Stimulated activated memory B cell treated with anti-CD40 and anti-IgM and Interleukin-4, amounts not matched to agents 10 μg/mL and 1 μg/mL and 100 μg/mL, for 72 hours (primary cell): ENCODE data around the gene COL18A1.

Experiments
- ATAC-seq: fragments of 150-1000 bp; cut with Tn5 transposase; 2 replicates; pipeline ENCODE4 v1.10.0; 2021
- H3K27ac Mint-ChIP-seq: one replicate; pipeline ENCODE4 v1.8.0; 2022; ENCODE audit warnings: mild to moderate bottlenecking, mixed read lengths
- H3K27me3 Mint-ChIP-seq: one replicate; pipeline ENCODE4 v1.8.0; 2022; ENCODE audit warnings: mixed read lengths
- H3K36me3 Mint-ChIP-seq: one replicate; pipeline ENCODE4 v1.8.0; 2022; ENCODE audit warnings: mixed read lengths
- H3K4me1 Mint-ChIP-seq: one replicate; pipeline ENCODE4 v1.8.0; 2022; ENCODE audit warnings: mixed read lengths
- H3K4me3 Mint-ChIP-seq: one replicate; pipeline ENCODE4 v1.8.0; 2022; ENCODE audit warnings: mild to moderate bottlenecking, moderate library complexity, mixed read lengths
- H3K9me3 Mint-ChIP-seq: one replicate; pipeline ENCODE4 v1.8.0; 2022; ENCODE audit warnings: mixed read lengths

COL18A1 gene

DNA sequence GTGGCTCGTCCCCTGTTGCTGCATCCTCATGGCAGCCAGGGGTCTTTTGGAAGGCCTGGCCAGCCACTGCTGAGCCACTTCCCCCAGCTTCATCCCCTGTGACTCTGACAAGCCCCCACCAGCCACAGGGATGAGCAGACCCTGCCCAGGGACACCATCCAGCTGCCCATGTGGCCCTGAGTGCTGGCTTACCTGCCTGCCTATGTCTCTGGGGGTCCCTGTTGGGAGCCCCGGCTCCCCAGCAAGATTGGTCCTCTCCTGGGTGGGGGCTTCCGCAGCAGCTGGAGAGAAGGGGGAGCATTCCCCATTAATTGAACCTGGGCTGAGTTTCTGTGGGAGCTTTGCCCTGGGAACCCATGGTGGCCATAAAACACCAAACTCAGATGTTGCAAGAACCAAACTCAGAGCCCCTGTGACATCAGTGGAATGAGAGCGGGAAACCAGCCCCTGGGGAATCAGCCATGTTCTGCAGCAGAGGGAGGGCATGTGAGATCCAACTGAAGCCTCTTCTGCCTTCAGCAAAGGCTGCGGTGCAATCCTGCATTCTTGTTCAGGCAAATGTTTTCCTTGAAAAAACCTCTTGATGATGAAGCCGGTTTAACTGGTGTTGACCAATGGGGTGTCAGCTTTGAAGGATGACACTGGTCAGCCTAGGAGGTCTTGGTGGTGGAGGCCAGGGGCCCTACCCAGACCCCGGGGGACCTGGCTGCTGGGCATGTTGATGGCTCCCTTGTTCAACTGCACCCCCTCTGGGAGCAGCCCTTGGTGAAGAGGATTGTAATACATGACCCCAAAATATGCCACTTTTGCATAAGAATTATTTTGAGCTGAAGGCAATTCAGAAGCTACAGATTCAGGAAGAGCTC is 28.3 kb upstream of the COL18A1 start:
- H3K4me1 Mint-ChIP-seq, result no peaks in the 10 kb centered on the region
- H3K9me3 Mint-ChIP-seq, result peaks cover 7% of the 10 kb centered on the region
- ATAC-seq, result no peak
- no peak overlapping the region for H3K27ac Mint-ChIP-seq
- no peaks in the 10 kb centered on the region for H3K36me3 Mint-ChIP-seq
- no peak overlapping the region for H3K4me3 Mint-ChIP-seq
- peaks cover 44% of the 10 kb centered on the region for H3K27me3 Mint-ChIP-seq

DNA sequence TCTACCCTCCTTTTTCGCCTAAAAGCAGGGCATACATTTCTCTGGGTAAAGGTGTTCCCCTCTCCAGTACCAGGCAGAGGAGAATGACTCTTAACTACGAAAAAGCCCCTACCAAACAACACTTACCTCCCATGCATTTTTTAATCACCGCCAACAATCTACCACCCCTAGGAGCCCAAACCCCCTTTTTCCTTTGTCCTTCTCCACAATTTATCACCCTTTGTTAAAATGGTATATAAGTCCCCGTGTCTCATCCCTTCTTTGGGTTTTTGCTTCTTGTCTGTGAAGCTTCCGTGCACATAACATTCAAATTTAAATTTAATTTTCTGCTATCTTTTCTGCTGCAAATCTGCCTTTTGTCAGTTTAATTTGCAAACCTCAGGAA is 27.6 kb upstream of the COL18A1 start:
- Mint-ChIP-seq H3K27ac (no peak overlapping the region), H3K36me3 (no peaks in the 10 kb centered on the region), H3K27me3 (peaks cover 42% of the 10 kb centered on the region), H3K4me3 (no peak overlapping the region), H3K4me1 (no peaks in the 10 kb centered on the region), H3K9me3 (peaks cover 7% of the 10 kb centered on the region)
- ATAC-seq, result no peak

DNA sequence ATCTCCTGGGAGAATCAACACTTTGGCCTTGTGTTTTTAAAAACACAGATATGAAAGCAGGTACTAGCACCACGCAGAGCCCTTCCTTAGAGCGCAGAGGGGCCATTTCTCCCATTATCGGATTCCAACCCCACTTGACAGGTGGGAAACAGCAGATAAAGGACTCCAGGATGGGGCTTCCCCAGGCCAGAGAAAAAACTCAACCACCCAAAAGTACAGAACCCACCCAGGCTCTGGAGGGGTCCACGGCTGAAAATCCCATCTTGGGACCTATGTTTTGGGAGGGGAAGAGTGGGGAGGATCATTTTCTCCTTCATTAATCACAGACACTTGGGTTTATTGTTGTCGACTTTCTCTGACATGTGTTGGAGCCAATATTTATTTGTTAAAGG is 27.1 kb upstream of the COL18A1 start:
- no peak for ATAC-seq
- peaks cover 7% of the 10 kb centered on the region for H3K9me3 Mint-ChIP-seq
- peaks cover 46% of the 10 kb centered on the region for H3K27me3 Mint-ChIP-seq
- no peaks in the 10 kb centered on the region for H3K4me1 Mint-ChIP-seq
- H3K4me3 Mint-ChIP-seq, result no peak overlapping the region
- H3K36me3 Mint-ChIP-seq, result no peaks in the 10 kb centered on the region
- no peak overlapping the region for H3K27ac Mint-ChIP-seq

DNA sequence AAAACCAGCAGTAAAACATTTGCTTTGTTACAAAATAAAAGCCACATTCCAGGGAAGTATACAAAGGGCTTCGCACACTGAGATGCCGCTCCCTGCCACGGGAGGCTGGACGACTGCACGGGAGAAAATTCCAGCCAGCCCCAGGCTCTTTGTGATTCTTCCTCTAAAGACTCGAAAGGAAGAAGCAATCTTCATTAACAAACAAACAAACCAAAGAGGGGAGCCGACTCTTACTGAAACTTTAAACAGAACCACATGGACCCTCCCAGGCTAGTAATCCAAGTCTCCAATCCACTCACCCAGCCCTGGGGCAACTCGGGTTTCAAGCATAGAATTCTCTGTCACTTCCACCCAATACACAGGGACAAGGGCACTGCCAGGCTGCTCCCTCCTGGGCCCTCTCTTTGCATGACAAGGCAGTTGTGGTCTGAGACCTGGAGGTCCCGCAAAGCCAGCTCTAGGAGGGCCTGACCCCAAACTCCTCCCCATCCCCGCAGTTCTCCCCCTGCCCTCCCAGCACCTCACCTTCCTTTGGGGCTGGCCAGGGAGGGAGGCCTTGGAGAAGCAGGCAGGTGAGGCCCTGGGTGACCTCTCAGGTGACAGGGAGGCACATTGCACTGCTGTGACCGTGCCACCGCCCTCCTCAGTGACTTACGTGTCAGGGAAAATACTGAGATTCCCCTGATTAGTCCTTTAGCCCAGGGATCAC is 26.6 kb upstream of the COL18A1 start:
- Mint-ChIP-seq H3K9me3 (peaks cover 7% of the 10 kb centered on the region), H3K4me1 (no peaks in the 10 kb centered on the region), H3K27me3 (peaks cover 45% of the 10 kb centered on the region), H3K36me3 (no peaks in the 10 kb centered on the region), H3K27ac (no peak overlapping the region), H3K4me3 (no peak overlapping the region)
- no peak for ATAC-seq

- Mint-ChIP-seq H3K27ac (no peak overlapping the region), H3K4me1 (no peaks in the 10 kb centered on the region), H3K27me3 (peaks cover 42% of the 10 kb centered on the region), H3K9me3 (peaks cover 7% of the 10 kb centered on the region), H3K4me3 (no peak overlapping the region), H3K36me3 (no peaks in the 10 kb centered on the region)
- ATAC-seq, result no peak
Measured at GRCh38 chr21:45379171-45379900, 25.6 kb upstream of the COL18A1 start.

DNA sequence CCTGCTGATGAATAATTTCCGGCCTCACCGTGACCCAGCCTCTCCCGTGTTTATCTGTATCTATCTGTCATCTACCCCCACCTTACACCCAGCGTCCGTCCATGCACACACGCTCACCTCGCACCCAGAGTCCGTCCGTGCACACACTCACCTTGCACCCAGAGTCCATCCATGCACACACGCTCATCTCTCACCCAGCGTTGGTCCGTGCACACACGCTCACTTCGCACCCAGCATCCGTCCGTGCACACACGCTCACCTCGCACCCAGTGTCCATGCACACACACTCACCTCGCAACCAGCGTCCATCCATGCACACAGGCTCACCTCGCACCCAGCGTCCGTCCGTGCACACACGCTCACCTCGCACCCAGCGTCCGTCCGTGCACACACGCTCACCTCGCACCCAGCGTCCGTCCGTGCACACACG is 25.0 kb upstream of the COL18A1 start:
- Mint-ChIP-seq H3K27me3 (peaks cover 44% of the 10 kb centered on the region), H3K4me1 (no peaks in the 10 kb centered on the region)

DNA sequence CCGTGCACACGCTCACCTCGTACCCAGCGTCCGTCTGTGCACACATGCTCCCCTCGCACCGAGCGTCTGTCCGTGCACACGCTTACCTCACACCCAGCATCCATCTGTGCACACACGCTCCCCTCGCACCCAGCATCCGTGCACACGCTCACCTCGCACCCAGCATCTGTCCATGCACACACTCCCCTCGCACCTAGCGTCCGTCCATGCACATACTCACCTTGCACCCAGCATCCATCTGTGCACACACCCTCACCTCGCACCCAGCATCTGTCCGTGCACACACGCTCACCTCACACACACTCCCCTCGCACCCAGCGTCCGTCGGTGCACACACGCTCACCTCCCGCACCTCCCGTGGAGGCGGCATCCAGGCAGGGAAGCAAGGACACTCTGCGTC is 24.4 kb upstream of the COL18A1 start:
- Mint-ChIP-seq H3K27ac (no peak overlapping the region), H3K27me3 (peaks cover 51% of the 10 kb centered on the region), H3K4me3 (no peak overlapping the region), H3K9me3 (peaks cover 7% of the 10 kb centered on the region), H3K36me3 (no peaks in the 10 kb centered on the region), H3K4me1 (no peaks in the 10 kb centered on the region)
- no peak for ATAC-seq

More for the DNA sequence above, 25.0 kb upstream of the COL18A1 start:
- Mint-ChIP-seq H3K36me3 (no peaks in the 10 kb centered on the region), H3K4me3 (no peak overlapping the region), H3K9me3 (peaks cover 7% of the 10 kb centered on the region), H3K27ac (no peak overlapping the region)
- no peak for ATAC-seq

GRCh38 chr21:45381036-45381787 is 23.8 kb upstream of the COL18A1 start:
- ATAC-seq, result no peak

DNA sequence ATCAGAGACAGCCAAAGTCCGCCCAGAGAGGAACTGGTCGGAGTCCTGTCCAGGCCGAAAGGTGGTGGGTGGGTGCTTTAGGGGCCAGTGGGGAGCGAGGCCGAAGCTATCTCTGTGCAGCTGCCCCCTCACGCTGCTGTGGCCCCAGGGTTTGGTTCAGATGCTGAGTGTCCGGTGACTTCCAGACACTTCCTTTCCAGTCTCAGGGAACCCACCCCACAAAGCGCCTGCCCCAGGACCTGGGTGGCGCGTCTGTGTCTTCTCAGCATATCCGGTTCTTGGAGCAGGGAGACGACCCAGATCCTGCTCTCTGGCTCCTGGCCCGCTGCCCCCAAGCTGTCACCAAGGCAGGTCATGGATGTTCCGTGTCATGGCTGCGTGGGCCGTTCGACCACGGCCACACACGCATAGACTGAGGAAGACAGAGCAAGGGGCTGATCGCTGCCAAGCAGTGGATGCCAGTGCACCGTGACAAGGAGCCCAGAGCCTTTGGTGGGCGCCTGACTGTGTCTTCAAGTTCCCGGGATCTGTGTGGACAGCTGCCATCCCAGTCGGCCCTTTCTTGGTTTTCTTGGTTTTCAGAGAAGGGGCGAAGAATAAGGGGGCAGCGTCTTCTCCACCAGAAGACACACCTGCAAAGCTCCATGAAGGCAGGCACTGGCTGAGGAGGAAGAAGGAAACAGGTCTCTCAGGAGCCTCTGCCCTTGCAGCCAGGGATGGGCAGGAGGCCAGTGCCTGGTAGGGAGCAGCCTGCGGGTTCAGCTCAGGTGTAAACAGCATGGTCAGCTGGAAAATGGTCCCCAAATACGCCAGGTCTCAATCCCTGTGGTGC is 22.9 kb upstream of the COL18A1 start:
- Mint-ChIP-seq H3K4me1 (no peaks in the 10 kb centered on the region), H3K27me3 (peaks cover 52% of the 10 kb centered on the region), H3K4me3 (no peak overlapping the region)

More at GRCh38 chr21:45381036-45381787, 23.8 kb upstream of the COL18A1 start:
- H3K4me3 Mint-ChIP-seq, result no peak overlapping the region
- H3K27me3 Mint-ChIP-seq, result peaks cover 52% of the 10 kb centered on the region
- H3K36me3 Mint-ChIP-seq, result no peaks in the 10 kb centered on the region
- no peak overlapping the region for H3K27ac Mint-ChIP-seq
- H3K4me1 Mint-ChIP-seq, result no peaks in the 10 kb centered on the region
- peaks cover 7% of the 10 kb centered on the region for H3K9me3 Mint-ChIP-seq

GRCh38 chr21:45382697-45382997 is 22.3 kb upstream of the COL18A1 start:
- Mint-ChIP-seq H3K9me3 (peaks cover 4% of the 10 kb centered on the region), H3K4me1 (no peaks in the 10 kb centered on the region), H3K27ac (no peak overlapping the region), H3K4me3 (no peak overlapping the region), H3K27me3 (peaks cover 52% of the 10 kb centered on the region), H3K36me3 (no peaks in the 10 kb centered on the region)
- no peak for ATAC-seq

More for the DNA sequence above, 22.9 kb upstream of the COL18A1 start:
- peaks cover 7% of the 10 kb centered on the region for H3K9me3 Mint-ChIP-seq
- no peak for ATAC-seq
- H3K36me3 Mint-ChIP-seq, result no peaks in the 10 kb centered on the region
- H3K27ac Mint-ChIP-seq, result no peak overlapping the region

- H3K27ac Mint-ChIP-seq, result no peak overlapping the region
- H3K4me1 Mint-ChIP-seq, result no peaks in the 10 kb centered on the region
- peaks cover 52% of the 10 kb centered on the region for H3K27me3 Mint-ChIP-seq
- H3K4me3 Mint-ChIP-seq, result no peak overlapping the region
- H3K36me3 Mint-ChIP-seq, result no peaks in the 10 kb centered on the region
- H3K9me3 Mint-ChIP-seq, result peaks cover 4% of the 10 kb centered on the region
- no peak for ATAC-seq
Measured at GRCh38 chr21:45383111-45383614, 21.8 kb upstream of the COL18A1 start.

GRCh38 chr21:45383615-45384201 is 21.3 kb upstream of the COL18A1 start:
- H3K4me1 Mint-ChIP-seq, result no peaks in the 10 kb centered on the region
- H3K36me3 Mint-ChIP-seq, result no peaks in the 10 kb centered on the region
- no peak overlapping the region for H3K27ac Mint-ChIP-seq
- H3K27me3 Mint-ChIP-seq, result peaks cover 55% of the 10 kb centered on the region
- H3K4me3 Mint-ChIP-seq, result no peak overlapping the region
- no peak for ATAC-seq
- H3K9me3 Mint-ChIP-seq, result peaks cover 4% of the 10 kb centered on the region

GRCh38 chr21:45384656-45385548 is 20.1 kb upstream of the COL18A1 start:
- Mint-ChIP-seq H3K9me3 (peaks cover 4% of the 10 kb centered on the region), H3K27me3 (peaks cover 55% of the 10 kb centered on the region), H3K27ac (no peak overlapping the region), H3K36me3 (no peaks in the 10 kb centered on the region), H3K4me3 (no peak overlapping the region), H3K4me1 (no peaks in the 10 kb centered on the region)
- no peak for ATAC-seq
